ENCODE results near the gene MARS1.

DNA sequence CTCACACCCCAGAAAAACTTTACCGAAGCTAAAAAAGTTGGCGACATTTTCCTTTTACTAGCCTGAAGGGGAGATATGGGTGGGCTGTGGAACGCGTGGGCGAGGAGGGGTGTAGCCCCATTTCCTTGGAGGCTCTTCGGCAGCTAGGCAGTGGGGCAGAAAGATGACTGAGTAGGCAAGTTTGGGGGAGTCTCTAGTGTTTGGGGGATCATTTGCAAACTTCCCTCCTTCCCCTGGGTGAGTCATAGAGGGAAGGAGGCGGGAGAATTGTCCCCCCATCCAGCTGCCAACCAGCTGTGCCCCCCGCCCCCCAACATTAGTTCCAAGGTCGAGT, 26.0 kb upstream of the MARS1 start:
- TF ChIP-seq, protein P1, sequence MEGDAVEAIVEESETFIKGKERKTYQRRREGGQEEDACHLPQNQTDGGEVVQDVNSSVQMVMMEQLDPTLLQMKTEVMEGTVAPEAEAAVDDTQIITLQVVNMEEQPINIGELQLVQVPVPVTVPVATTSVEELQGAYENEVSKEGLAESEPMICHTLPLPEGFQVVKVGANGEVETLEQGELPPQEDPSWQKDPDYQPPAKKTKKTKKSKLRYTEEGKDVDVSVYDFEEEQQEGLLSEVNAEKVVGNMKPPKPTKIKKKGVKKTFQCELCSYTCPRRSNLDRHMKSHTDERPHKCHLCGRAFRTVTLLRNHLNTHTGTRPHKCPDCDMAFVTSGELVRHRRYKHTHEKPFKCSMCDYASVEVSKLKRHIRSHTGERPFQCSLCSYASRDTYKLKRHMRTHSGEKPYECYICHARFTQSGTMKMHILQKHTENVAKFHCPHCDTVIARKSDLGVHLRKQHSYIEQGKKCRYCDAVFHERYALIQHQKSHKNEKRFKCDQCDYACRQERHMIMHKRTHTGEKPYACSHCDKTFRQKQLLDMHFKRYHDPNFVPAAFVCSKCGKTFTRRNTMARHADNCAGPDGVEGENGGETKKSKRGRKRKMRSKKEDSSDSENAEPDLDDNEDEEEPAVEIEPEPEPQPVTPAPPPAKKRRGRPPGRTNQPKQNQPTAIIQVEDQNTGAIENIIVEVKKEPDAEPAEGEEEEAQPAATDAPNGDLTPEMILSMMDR (IDR thresholded peaks at IDR 0.05; ENCODE audit: low read length): no peak
- TF ChIP-seq EZH2 (optimal IDR thresholded peaks at IDR 0.05; ENCODE audit: low read depth, low read length): no peak
